GM21825 (cell line): ENCODE measurements around the gene SNRPD3.
"Not testable (repeated sequence)": the region's sequence is repeated elsewhere in the genome, so short reads cannot be mapped to it uniquely, and the experiment has no call there.

Experiments used
- ATAC-seq: cut with Tn5 transposase; IDR thresholded peaks from one replicate; pipeline ENCODE4 v1.9.1; 2021; ENCODE audit warnings: mild to moderate bottlenecking, moderate library complexity; ENCODE audit not compliant: unreplicated experiment

SNRPD3 gene

GRCh38 chr22:24606340-24606739, 50.5 kb downstream of the SNRPD3 start:
- ATAC-seq, result not testable (repeated sequence)

- not testable (repeated sequence) for ATAC-seq
Observed at GRCh38 chr22:24607429-24607983, 51.7 kb downstream of the SNRPD3 start.

GRCh38 chr22:24608327-24608726, 52.5 kb downstream of the SNRPD3 start:
- ATAC-seq, result not testable (repeated sequence)

GRCh38 chr22:24609888-24610287, 54.1 kb downstream of the SNRPD3 start:
- not testable (repeated sequence) for ATAC-seq

- ATAC-seq, result not testable (repeated sequence)
Observed at GRCh38 chr22:24614794-24615193, 59.0 kb downstream of the SNRPD3 start.

- not testable (repeated sequence) for ATAC-seq
Observed at GRCh38 chr22:24621244-24621643, 65.4 kb downstream of the SNRPD3 start.

- ATAC-seq, result not testable (repeated sequence)
Observed at GRCh38 chr22:24622596-24622995, 66.8 kb downstream of the SNRPD3 start.
